Testis (tissue), 3 donors: Measurements from ENCODE around the gene KCNH4. TPM values are rescaled to one million over a fixed set of nuclear protein-coding genes. Genes with fewer than 3 reads are reported as not detected.

Experiments used
- DNase-seq: peaks from one replicate; pipeline ENCODE4 v3.0.0-alpha.2; 2019
- H3K27ac ChIP-seq, 2 donors: fragments of 200-600 bp; sonication (generic); one replicate each; pipeline ENCODE4 v1.5.1; 2019
- H3K27me3 ChIP-seq: fragments of 200-600 bp; sonication (generic); one replicate; pipeline ENCODE4 v1.5.1; 2019
- H3K36me3 ChIP-seq: fragments of 200-600 bp; sonication (generic); one replicate; pipeline ENCODE4 v1.5.1; 2017; ENCODE audit warnings: low read depth; ENCODE audit errors: missing control alignments
- H3K4me1 ChIP-seq: fragments of 200-600 bp; sonication (generic); one replicate; pipeline ENCODE4 v1.5.1; 2019
- H3K4me3 ChIP-seq, 2 donors: fragments of 200-600 bp; sonication (generic); one replicate each; pipeline ENCODE4 v1.5.1; 2017 to 2019
- H3K9me3 ChIP-seq: fragments of 200-600 bp; sonication (generic); one replicate; pipeline ENCODE4 v1.5.1; 2017
- POLR2A ChIP-seq: fragments of 450-650 bp; IDR thresholded peaks from one replicate; pipeline ENCODE4 v1.6.1; 2017; ENCODE audit warnings: antibody characterized with exemption, mild to moderate bottlenecking, moderate library complexity
- WGBS, 2 donors: methylation state at CpG; one replicate each; pipeline ENCODE4 v1.1.5; 2018; 5-methylcytosine and 5-hydroxymethylcytosine counted together
- intact Hi-C: fragments of 100-400 bp; cut with DNase I; formaldehyde crosslinking; loops from one replicate; pipeline ENCODE4 v1.15.1; 2023; ENCODE audit warnings: low total_unique reads
- polyA plus RNA-seq: library from polyadenylated mRNA; stranded (reverse); fragments of 350-450 nt; fragmentation: Illumina TruSeq; extraction: RNeasy Lipid Tissue Mini Kit (QIAGEN cat#74804); gene quantifications from one replicate; pipeline ENCODE4 v1.2.3, GENCODE V29; 2014; ENCODE audit warnings: low read depth, low replicate concordance; ENCODE audit not compliant: insufficient read depth
- total RNA-seq, 2 donors: library from RNA; depleted of rRNA; stranded (reverse); fragments of >200 nt; gene quantifications; one replicate each; pipeline ENCODE4 v1.2.3, GENCODE V29; 2016
- TF ChIP-seq, protein P1 (sequence below), 3 experiments: fragments of 450-650 bp in 2 of 3; fragments of 200-600 bp in 1 of 3; sonication (generic) in 1 of 3; IDR thresholded peaks; one replicate each; pipeline ENCODE4 v1.5.1; 2016 to 2019; ENCODE audit warnings: antibody characterized with exemption in 3 of 3, mild to moderate bottlenecking in 2 of 3, moderate library complexity in 1 of 3

KCNH4 gene
- total and polyA plus RNA-seq, 3 donors from 2014 or later = 0.24 to 0.56 (median 0.42) TPM

DNA sequence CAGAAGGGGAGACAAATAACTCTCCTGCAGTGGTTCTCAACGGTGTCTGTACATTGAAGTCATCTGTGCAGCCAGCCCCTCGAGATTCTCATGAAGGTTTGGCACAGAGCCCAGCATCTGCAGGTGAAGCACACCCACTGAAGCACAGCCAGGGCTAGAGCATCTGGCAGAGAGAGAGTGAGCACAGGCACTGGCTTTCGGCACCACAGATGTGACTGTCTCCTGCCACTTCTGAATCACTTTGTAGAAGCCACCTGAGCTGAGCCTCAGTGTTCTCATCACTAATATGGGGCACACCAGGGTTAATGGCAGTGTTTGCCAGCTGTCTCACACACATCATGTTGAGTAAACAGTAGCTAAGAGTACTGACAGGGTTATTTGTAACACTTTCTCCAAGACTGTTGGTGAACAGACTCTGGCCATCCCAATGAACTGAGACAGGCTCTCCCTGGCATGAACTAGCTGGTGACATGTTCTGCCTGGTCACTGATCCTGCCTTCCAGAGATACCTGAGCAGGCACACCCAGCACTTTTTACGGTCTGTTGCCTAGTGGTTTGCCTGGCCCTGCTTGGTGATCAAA lies 47.4 kb downstream of the KCNH4 start:
- peaks cover 69% of the 10 kb centered on the region for H3K4me1 ChIP-seq
- H3K27ac ChIP-seq = peak overlapping the region in 1 of 2 donors; percentile 89
- no peaks in the 10 kb centered on the region for H3K9me3 ChIP-seq
- WGBS, 2 donors = 39 to 58% methylated on average over 4 of the region's 4 CpGs
- intact Hi-C loops = no loop called here
- TF ChIP-seq, protein P1, sequence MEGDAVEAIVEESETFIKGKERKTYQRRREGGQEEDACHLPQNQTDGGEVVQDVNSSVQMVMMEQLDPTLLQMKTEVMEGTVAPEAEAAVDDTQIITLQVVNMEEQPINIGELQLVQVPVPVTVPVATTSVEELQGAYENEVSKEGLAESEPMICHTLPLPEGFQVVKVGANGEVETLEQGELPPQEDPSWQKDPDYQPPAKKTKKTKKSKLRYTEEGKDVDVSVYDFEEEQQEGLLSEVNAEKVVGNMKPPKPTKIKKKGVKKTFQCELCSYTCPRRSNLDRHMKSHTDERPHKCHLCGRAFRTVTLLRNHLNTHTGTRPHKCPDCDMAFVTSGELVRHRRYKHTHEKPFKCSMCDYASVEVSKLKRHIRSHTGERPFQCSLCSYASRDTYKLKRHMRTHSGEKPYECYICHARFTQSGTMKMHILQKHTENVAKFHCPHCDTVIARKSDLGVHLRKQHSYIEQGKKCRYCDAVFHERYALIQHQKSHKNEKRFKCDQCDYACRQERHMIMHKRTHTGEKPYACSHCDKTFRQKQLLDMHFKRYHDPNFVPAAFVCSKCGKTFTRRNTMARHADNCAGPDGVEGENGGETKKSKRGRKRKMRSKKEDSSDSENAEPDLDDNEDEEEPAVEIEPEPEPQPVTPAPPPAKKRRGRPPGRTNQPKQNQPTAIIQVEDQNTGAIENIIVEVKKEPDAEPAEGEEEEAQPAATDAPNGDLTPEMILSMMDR (IDR thresholded peaks at IDR 0.05) = no peak
- no peak for TF ChIP-seq POLR2A
- no peak for DNase-seq
- H3K36me3 ChIP-seq = no peaks in the 10 kb centered on the region
- H3K4me3 ChIP-seq = no peak overlapping the region
- no peaks in the 10 kb centered on the region for H3K27me3 ChIP-seq

DNA sequence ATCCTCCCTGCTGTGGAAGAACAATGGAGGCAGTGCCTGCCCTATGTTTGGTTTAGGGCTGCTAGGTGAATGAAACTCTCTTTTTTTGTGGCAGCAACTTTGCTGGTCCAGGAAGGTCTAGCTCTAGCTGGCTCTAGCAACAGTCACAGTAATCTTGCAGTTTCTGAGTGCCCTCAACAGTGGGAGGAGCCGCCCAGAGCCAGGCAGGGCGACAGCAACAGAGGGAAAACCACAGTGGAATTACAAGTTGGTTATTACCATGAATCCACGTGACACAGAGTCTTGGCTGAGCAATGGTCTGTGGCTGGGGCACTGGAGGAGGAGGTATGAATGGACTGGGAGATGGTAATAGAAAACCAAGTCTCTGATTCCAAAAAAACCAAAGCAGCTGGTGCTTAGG lies 48.0 kb downstream of the KCNH4 start:
- TF ChIP-seq, protein P1 (IDR thresholded peaks at IDR 0.05) = no peak
- TF ChIP-seq POLR2A = no peak
- peaks cover 66% of the 10 kb centered on the region for H3K4me1 ChIP-seq
- intact Hi-C loops = no loop called here
- DNase-seq = no peak
- no peaks in the 10 kb centered on the region for H3K27me3 ChIP-seq
- H3K27ac ChIP-seq = peak overlapping the region in 1 of 2 donors; percentile 89
- H3K36me3 ChIP-seq = no peaks in the 10 kb centered on the region
- 44 to 62% methylated on average over 3 of the region's 3 CpGs for WGBS, 2 donors
- no peak overlapping the region for H3K4me3 ChIP-seq
- H3K9me3 ChIP-seq = no peaks in the 10 kb centered on the region

DNA sequence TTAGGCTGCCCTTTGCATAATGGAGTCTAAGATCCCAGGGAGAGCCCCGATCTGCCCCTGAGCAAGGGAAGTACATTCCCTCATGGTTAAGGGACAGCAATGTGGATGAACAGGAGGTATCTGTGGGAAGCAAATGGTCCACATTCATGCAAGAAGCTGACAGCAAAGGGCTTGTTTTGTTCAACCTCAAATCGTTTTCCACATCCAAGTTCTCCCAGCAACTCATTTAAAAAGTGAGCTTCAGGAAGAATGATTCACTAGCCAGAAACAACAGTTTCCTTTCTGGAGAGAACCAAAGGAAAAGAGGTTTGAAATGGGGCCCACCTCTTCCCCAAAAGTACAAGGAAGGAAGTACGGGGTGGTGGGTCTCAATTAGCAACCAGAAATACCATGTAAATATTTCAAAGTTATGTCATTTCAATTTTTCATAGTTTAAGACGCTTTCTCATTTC lies 48.9 kb downstream of the KCNH4 start:
- TF ChIP-seq, protein P1 (IDR thresholded peaks at IDR 0.05) = no peak
- TF ChIP-seq POLR2A = no peak
- no peak for DNase-seq
- Histone ChIP-seq H3K27me3 (no peaks in the 10 kb centered on the region), H3K9me3 (no peaks in the 10 kb centered on the region), H3K27ac (peak overlapping the region; percentile 89), H3K36me3 (no peaks in the 10 kb centered on the region), H3K4me3 (no peak overlapping the region), H3K4me1 (peaks cover 64% of the 10 kb centered on the region)
- 47 to 53% methylated on average over 4 of the region's 4 CpGs for WGBS, 2 donors
- intact Hi-C loops = no loop called here

DNA sequence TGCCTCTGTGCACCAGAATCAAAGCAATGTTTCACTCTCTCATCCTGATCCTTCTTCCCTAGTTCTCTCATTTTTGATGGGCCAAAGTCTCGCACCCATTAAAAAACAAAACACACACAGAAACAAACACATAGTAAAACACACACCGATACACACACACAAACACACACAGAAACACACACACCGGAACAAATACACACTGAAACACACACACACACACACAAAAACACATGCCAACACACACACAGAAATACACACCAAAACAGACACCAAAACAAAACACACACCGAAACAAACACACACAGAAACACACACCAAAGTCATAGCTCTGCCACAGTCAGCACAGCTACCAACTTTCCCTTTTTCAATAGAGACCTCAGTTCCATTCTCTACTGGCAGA lies 49.7 kb downstream of the KCNH4 start:
- TF ChIP-seq, protein P1 (IDR thresholded peaks at IDR 0.05) = no peak
- no peak for TF ChIP-seq POLR2A
- H3K36me3 ChIP-seq = no peaks in the 10 kb centered on the region
- no peaks in the 10 kb centered on the region for H3K27me3 ChIP-seq
- peaks cover 57% of the 10 kb centered on the region for H3K4me1 ChIP-seq
- no peak for DNase-seq
- intact Hi-C loops = no loop called here
- no peak overlapping the region for H3K4me3 ChIP-seq
- no peaks in the 10 kb centered on the region for H3K9me3 ChIP-seq
- 92 to 95% methylated on average over 4 of the region's 4 CpGs for WGBS, 2 donors
- H3K27ac ChIP-seq = peak overlapping the region; percentile 89
